ENCODE data around the gene FGF10. TPM values are rescaled to one million over a fixed set of nuclear protein-coding genes. Genes with fewer than 3 reads are reported as not detected.

FGF10 gene
- total RNA-seq, 6 experiments from 2014 or later: 0.11 to 0.12 TPM; not detected in 4

- DNase-seq (peak in 1 of 3 donors; percentile 16), ATAC-seq (no peak)
- no peaks in the 10 kb centered on the region for H3K27me3 ChIP-seq
- intact Hi-C loops (cut with DNase I): no loop called here
- TF ChIP-seq POLR2A (IDR thresholded peaks at IDR 0.05): no peak
- no peak for TF ChIP-seq CTCF (IDR thresholded peaks at IDR 0.05)
- no peak overlapping the region for H3K4me3 ChIP-seq
- no peaks in the 10 kb centered on the region for H3K36me3 ChIP-seq
- WGBS (ENCODE audit: insufficient coverage, low coverage, low lambda C conversion rate, missing lambda C conversion rate): 68% methylated on average over 2 of the region's 2 CpGs
- H3K4me1 ChIP-seq: no peaks in the 10 kb centered on the region
- H3K9me3 ChIP-seq: no peaks in the 10 kb centered on the region
- H3K27ac ChIP-seq: no peak overlapping the region
Measured at GRCh38 chr5:44294516-44294915, 94.7 kb downstream of the FGF10 start.

GRCh38 chr5:44292736-44293135 is 96.5 kb downstream of the FGF10 start:
- Histone ChIP-seq H3K9me3 (no peaks in the 10 kb centered on the region), H3K27me3 (no peaks in the 10 kb centered on the region), H3K27ac (no peak overlapping the region), H3K4me3 (no peak overlapping the region), H3K36me3 (no peaks in the 10 kb centered on the region), H3K4me1 (no peaks in the 10 kb centered on the region)
- intact Hi-C loops (cut with DNase I): no loop called here
- TF ChIP-seq POLR2A (IDR thresholded peaks at IDR 0.05) (no peak), CTCF (IDR thresholded peaks at IDR 0.05) (no peak)
- DNase-seq (no peak), ATAC-seq (no peak)
- 48% methylated on average over 2 of the region's 2 CpGs for WGBS (ENCODE audit: insufficient coverage, low coverage, low lambda C conversion rate, missing lambda C conversion rate)

GRCh38 chr5:44278469-44278868 is 110.8 kb downstream of the FGF10 start:
- Histone ChIP-seq H3K4me1 (no peaks in the 10 kb centered on the region), H3K36me3 (no peaks in the 10 kb centered on the region), H3K4me3 (no peak overlapping the region), H3K27me3 (no peaks in the 10 kb centered on the region), H3K9me3 (no peaks in the 10 kb centered on the region), H3K27ac (no peak overlapping the region)
- DNase-seq (no peak), ATAC-seq (no peak)
- TF ChIP-seq POLR2A (IDR thresholded peaks at IDR 0.05) (no peak), CTCF (IDR thresholded peaks at IDR 0.05) (no peak)
- WGBS (ENCODE audit: insufficient coverage, low coverage, low lambda C conversion rate, missing lambda C conversion rate): 37% methylated on average over 3 of the region's 3 CpGs
- intact Hi-C loops (cut with DNase I): no loop called here

- DNase-seq (no peak), ATAC-seq (no peak)
- no peak overlapping the region for H3K4me3 ChIP-seq
- TF ChIP-seq POLR2A (IDR thresholded peaks at IDR 0.05): no peak
- TF ChIP-seq CTCF (IDR thresholded peaks at IDR 0.05): no peak
- H3K4me1 ChIP-seq: no peaks in the 10 kb centered on the region
- no peaks in the 10 kb centered on the region for H3K36me3 ChIP-seq
- H3K9me3 ChIP-seq: no peaks in the 10 kb centered on the region
- 30% methylated on average over 1 of the region's 1 CpG for WGBS (ENCODE audit: insufficient coverage, low coverage, low lambda C conversion rate, missing lambda C conversion rate)
- H3K27me3 ChIP-seq: no peaks in the 10 kb centered on the region
- H3K27ac ChIP-seq: no peak overlapping the region
- intact Hi-C loops (cut with DNase I): no loop called here
Measured at GRCh38 chr5:44275908-44276307, 113.3 kb downstream of the FGF10 start.

GRCh38 chr5:44275329-44275728 is 113.9 kb downstream of the FGF10 start:
- DNase-seq (no peak), ATAC-seq (no peak)
- H3K4me3 ChIP-seq: no peak overlapping the region
- H3K9me3 ChIP-seq: no peaks in the 10 kb centered on the region
- no peaks in the 10 kb centered on the region for H3K36me3 ChIP-seq
- WGBS (ENCODE audit: insufficient coverage, low coverage, low lambda C conversion rate, missing lambda C conversion rate): 19% methylated on average over 1 of the region's 1 CpG
- TF ChIP-seq CTCF (IDR thresholded peaks at IDR 0.05): no peak
- no peak for TF ChIP-seq POLR2A (IDR thresholded peaks at IDR 0.05)
- no peaks in the 10 kb centered on the region for H3K4me1 ChIP-seq
- intact Hi-C loops (cut with DNase I): no loop called here
- no peak overlapping the region for H3K27ac ChIP-seq
- H3K27me3 ChIP-seq: no peaks in the 10 kb centered on the region
